ENCODE measurements around the gene CKAP2L.
A peak's percentile ranks its signal among the peaks of the same experiment; 100 is the strongest.

CKAP2L gene

DNA sequence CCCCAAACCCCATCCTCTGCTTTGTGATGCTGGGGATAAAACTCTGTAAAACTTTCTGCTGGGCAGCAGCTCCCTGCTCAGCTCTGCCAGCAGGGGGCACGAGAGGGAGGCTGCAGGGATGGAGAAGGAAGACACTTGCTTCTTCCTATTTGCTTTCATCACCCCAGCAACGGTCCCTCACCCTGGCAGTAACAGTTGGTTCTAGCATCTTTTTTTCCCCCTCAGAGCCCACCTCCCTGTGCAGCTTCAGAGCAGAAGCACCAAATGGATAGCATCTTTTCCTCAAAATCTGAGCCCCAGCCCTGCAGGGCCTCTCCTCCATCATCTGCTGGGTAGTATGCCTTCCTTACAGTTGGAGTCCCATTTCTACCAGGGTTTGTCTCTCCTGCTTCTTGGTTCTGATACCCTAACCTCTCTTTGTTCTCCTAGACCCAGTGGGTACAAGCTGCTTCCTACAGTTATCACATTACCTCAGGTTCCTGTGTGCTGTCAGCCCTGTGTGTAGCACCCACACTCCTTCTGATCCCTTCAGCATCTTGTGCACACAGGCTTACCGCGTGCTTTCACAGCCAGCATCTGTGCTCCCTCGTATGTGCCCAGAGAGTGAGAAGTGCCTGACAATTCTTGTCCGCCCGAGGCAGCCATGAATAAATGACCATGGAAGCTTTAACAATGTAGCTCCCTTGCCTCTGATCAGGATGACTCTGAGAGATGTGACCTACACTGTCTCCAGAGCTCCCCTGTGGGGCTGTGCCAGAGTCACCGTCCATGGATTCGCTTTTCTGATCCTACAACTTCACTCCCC, 14.5 kb downstream of the CKAP2L start:
- H3F3A ChIP-seq (ENCODE audit: insufficient read depth, low read length): peaks cover 3% of the 10 kb centered on the region; the same call in 1 of the 2 replicates
- H3K27ac ChIP-seq (ENCODE audit: low read length): no peak overlapping the region
- H3K79me2 ChIP-seq (ENCODE audit: low read length): peaks cover 65% of the 10 kb centered on the region
- H3K9me3 ChIP-seq (replicated peaks; ENCODE audit: insufficient read depth, low read length): no peaks in the 10 kb centered on the region
- H3K36me3 ChIP-seq (replicated peaks; ENCODE audit: insufficient read depth, low read length): peaks cover 21% of the 10 kb centered on the region
- TF ChIP-seq EZH2 (optimal IDR thresholded peaks at IDR 0.05; ENCODE audit: low read depth, low read length): no peak
- TF ChIP-seq, protein P1, sequence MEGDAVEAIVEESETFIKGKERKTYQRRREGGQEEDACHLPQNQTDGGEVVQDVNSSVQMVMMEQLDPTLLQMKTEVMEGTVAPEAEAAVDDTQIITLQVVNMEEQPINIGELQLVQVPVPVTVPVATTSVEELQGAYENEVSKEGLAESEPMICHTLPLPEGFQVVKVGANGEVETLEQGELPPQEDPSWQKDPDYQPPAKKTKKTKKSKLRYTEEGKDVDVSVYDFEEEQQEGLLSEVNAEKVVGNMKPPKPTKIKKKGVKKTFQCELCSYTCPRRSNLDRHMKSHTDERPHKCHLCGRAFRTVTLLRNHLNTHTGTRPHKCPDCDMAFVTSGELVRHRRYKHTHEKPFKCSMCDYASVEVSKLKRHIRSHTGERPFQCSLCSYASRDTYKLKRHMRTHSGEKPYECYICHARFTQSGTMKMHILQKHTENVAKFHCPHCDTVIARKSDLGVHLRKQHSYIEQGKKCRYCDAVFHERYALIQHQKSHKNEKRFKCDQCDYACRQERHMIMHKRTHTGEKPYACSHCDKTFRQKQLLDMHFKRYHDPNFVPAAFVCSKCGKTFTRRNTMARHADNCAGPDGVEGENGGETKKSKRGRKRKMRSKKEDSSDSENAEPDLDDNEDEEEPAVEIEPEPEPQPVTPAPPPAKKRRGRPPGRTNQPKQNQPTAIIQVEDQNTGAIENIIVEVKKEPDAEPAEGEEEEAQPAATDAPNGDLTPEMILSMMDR (IDR thresholded peaks at IDR 0.05; ENCODE audit: low read length): peak; percentile 95
- H3K27me3 ChIP-seq (replicated peaks; ENCODE audit: insufficient read depth, low read length): no peaks in the 10 kb centered on the region
- H3K4me1 ChIP-seq (ENCODE audit: low read length): no peaks in the 10 kb centered on the region
- H3K9me2 ChIP-seq (replicated peaks; ENCODE audit: insufficient read depth, low read length): no peaks in the 10 kb centered on the region
- H3K4me3 ChIP-seq (ENCODE audit: low read length): no peak overlapping the region
- H3K4me2 ChIP-seq (ENCODE audit: low read depth, low read length): no peak overlapping the region
- peak; percentile 77 for DNase-seq
- no peak overlapping the region for H3K9ac ChIP-seq (ENCODE audit: low read length)
- no peak overlapping the region for H2AFZ ChIP-seq (ENCODE audit: low read length)
- H4K20me1 ChIP-seq (ENCODE audit: insufficient read depth, low read length): no peaks in the 10 kb centered on the region

GRCh38 chr2:112740527-112740926, 23.9 kb downstream of the CKAP2L start:
- Histone ChIP-seq H4K20me1 (ENCODE audit: insufficient read depth, low read length) (no peaks in the 10 kb centered on the region), H3K4me3 (ENCODE audit: low read length) (no peak overlapping the region), H2AFZ (ENCODE audit: low read length) (no peak overlapping the region), H3K9me3 (replicated peaks; ENCODE audit: insufficient read depth, low read length) (no peaks in the 10 kb centered on the region), H3K9me2 (replicated peaks; ENCODE audit: insufficient read depth, low read length) (no peaks in the 10 kb centered on the region), H3K4me1 (ENCODE audit: low read length) (no peaks in the 10 kb centered on the region), H3K4me2 (ENCODE audit: low read depth, low read length) (no peak overlapping the region), H3F3A (ENCODE audit: insufficient read depth, low read length) (no peaks in the 10 kb centered on the region), H3K27me3 (replicated peaks; ENCODE audit: insufficient read depth, low read length) (no peaks in the 10 kb centered on the region), H3K27ac (ENCODE audit: low read length) (no peak overlapping the region), H3K79me2 (ENCODE audit: low read length) (0 out of 2 replicates have a peak, but pooled peaks cover under 1% of the 10 kb centered on the region), H3K9ac (ENCODE audit: low read length) (no peak overlapping the region), H3K36me3 (replicated peaks; ENCODE audit: insufficient read depth, low read length) (peaks cover 16% of the 10 kb centered on the region)
- TF ChIP-seq, protein P1 (IDR thresholded peaks at IDR 0.05; ENCODE audit: low read length): no peak
- TF ChIP-seq EZH2 (optimal IDR thresholded peaks at IDR 0.05; ENCODE audit: low read depth, low read length): no peak
- TF ChIP-seq EZH2phosphoT487 (IDR thresholded peaks at IDR 0.05; ENCODE audit: low read length): no peak
- no peak for DNase-seq

- Histone ChIP-seq H3F3A (ENCODE audit: insufficient read depth, low read length) (no peaks in the 10 kb centered on the region), H3K9ac (ENCODE audit: low read length) (no peak overlapping the region), H2AFZ (ENCODE audit: low read length) (no peak overlapping the region), H3K79me2 (ENCODE audit: low read length) (no peaks in the 10 kb centered on the region), H3K4me2 (ENCODE audit: low read depth, low read length) (no peak overlapping the region), H3K4me3 (ENCODE audit: low read length) (no peak overlapping the region), H3K9me2 (replicated peaks; ENCODE audit: insufficient read depth, low read length) (no peaks in the 10 kb centered on the region), H3K4me1 (ENCODE audit: low read length) (no peaks in the 10 kb centered on the region), H4K20me1 (ENCODE audit: insufficient read depth, low read length) (no peaks in the 10 kb centered on the region), H3K9me3 (replicated peaks; ENCODE audit: insufficient read depth, low read length) (no peaks in the 10 kb centered on the region), H3K27me3 (replicated peaks; ENCODE audit: insufficient read depth, low read length) (no peaks in the 10 kb centered on the region), H3K27ac (ENCODE audit: low read length) (no peak overlapping the region), H3K36me3 (replicated peaks; ENCODE audit: insufficient read depth, low read length) (peaks cover 16% of the 10 kb centered on the region)
- no peak for TF ChIP-seq EZH2 (optimal IDR thresholded peaks at IDR 0.05; ENCODE audit: low read depth, low read length)
- TF ChIP-seq, protein P1 (IDR thresholded peaks at IDR 0.05; ENCODE audit: low read length): no peak
- no peak for TF ChIP-seq EZH2phosphoT487 (IDR thresholded peaks at IDR 0.05; ENCODE audit: low read length)
- no peak for DNase-seq
Observed at GRCh38 chr2:112737542-112738232, 26.7 kb downstream of the CKAP2L start.

Data from MM.1S (cell line).